Activated CD8-positive, alpha-beta memory T cell treated with anti-CD3 and anti-CD28 coated beads, Interleukin-2, amount 10 ng/mL, durations not matched to agents 7 days and 5 days (primary cell): Measurements from ENCODE around the gene SYCP2L. TPM values are rescaled to one million over a fixed set of nuclear protein-coding genes. Genes with fewer than 3 reads are reported as not detected.
"Not testable (repeated sequence)": the region's sequence is repeated elsewhere in the genome, so short reads cannot be mapped to it uniquely, and the experiment has no call there.

ENCODE experiments used
- ATAC-seq: fragments of 150-1000 bp; cut with Tn5 transposase; one replicate; pipeline ENCODE4 v1.10.0; 2021; ENCODE audit warnings: moderate library complexity
- CTCF ChIA-PET: fragments of 350-600 bp; sonication (Branson Sonifier 250); formaldehyde crosslinking; loops from one replicate; lab custom pipeline; 2021; ENCODE audit warnings: antibody characterized with exemption; lab: Charles Lee
- DNase-seq: peaks from one replicate; pipeline ENCODE4 v3.0.0-alpha.2; 2020
- H3K27ac Mint-ChIP-seq: one replicate; pipeline ENCODE4 v1.8.0; 2021; ENCODE audit warnings: mild to moderate bottlenecking, mixed read lengths
- H3K27me3 Mint-ChIP-seq: one replicate; pipeline ENCODE4 v1.8.0; 2021; ENCODE audit warnings: mixed read lengths
- H3K36me3 Mint-ChIP-seq: one replicate; pipeline ENCODE4 v1.8.0; 2021; ENCODE audit warnings: mild to moderate bottlenecking, mixed read lengths
- H3K4me1 Mint-ChIP-seq: one replicate; pipeline ENCODE4 v1.8.0; 2021; ENCODE audit warnings: mixed read lengths
- H3K4me3 Mint-ChIP-seq: one replicate; pipeline ENCODE4 v1.8.0; 2021; ENCODE audit warnings: mild to moderate bottlenecking, moderate library complexity, mixed read lengths
- H3K9me3 Mint-ChIP-seq: one replicate; pipeline ENCODE4 v1.8.0; 2022; ENCODE audit warnings: low read depth, mixed read lengths
- total RNA-seq, 2 experiments: library from RNA; stranded (reverse); gene quantifications; one replicate each; pipeline ENCODE4 v1.2.3, GENCODE V29; 2021

Gene SYCP2L
- total RNA-seq, 2 experiments from 2014 or later = 0.37 to 0.64 TPM

- DNase-seq = no peak
- no peak overlapping the region for H3K27ac Mint-ChIP-seq
- no peaks in the 10 kb centered on the region for H3K9me3 Mint-ChIP-seq
- H3K4me3 Mint-ChIP-seq = no peak overlapping the region
- H3K36me3 Mint-ChIP-seq = no peaks in the 10 kb centered on the region
- ATAC-seq = no peak
- H3K27me3 Mint-ChIP-seq = no peaks in the 10 kb centered on the region
- CTCF ChIA-PET = no interaction called here
- H3K4me1 Mint-ChIP-seq = no peaks in the 10 kb centered on the region
These were observed 25.8 kb upstream of the SYCP2L start for GRCh38 chr6:10861086-10861485.

- CTCF ChIA-PET = no interaction called here
- DNase-seq (no peak), ATAC-seq (no peak)
- Mint-ChIP-seq H3K27me3 (no peaks in the 10 kb centered on the region), H3K9me3 (no peaks in the 10 kb centered on the region), H3K4me3 (no peak overlapping the region), H3K4me1 (no peaks in the 10 kb centered on the region), H3K27ac (no peak overlapping the region), H3K36me3 (no peaks in the 10 kb centered on the region)
These were observed 24.5 kb upstream of the SYCP2L start for GRCh38 chr6:10862361-10862760.

- DNase-seq, H3K9me3 Mint-ChIP-seq, ATAC-seq, H3K36me3 Mint-ChIP-seq, H3K4me3 Mint-ChIP-seq, H3K27me3 Mint-ChIP-seq, H3K27ac Mint-ChIP-seq, H3K4me1 Mint-ChIP-seq: not testable (repeated sequence)
- CTCF ChIA-PET = interaction anchor here (0.7 kb wide), 1 partner anchor 1880 kb away, joined by 3 read pairs; no protein-coding TSS in a partner anchor
These were observed 23.8 kb upstream of the SYCP2L start for GRCh38 chr6:10863031-10863430.

GRCh38 chr6:10866709-10867108 is 20.1 kb upstream of the SYCP2L start:
- not testable (repeated sequence) for H3K4me1 Mint-ChIP-seq, H3K4me3 Mint-ChIP-seq, DNase-seq, H3K27ac Mint-ChIP-seq, ATAC-seq, H3K36me3 Mint-ChIP-seq, H3K9me3 Mint-ChIP-seq, H3K27me3 Mint-ChIP-seq
- CTCF ChIA-PET = interaction anchor here (1.3 kb wide), 1 partner anchor 9 kb away, joined by 3 read pairs; no protein-coding TSS in a partner anchor

GRCh38 chr6:10867952-10868351 is 18.9 kb upstream of the SYCP2L start:
- Mint-ChIP-seq H3K27me3 (peaks cover 2% of the 10 kb centered on the region), H3K27ac (no peak overlapping the region), H3K36me3 (no peaks in the 10 kb centered on the region), H3K4me3 (no peak overlapping the region), H3K4me1 (no peaks in the 10 kb centered on the region), H3K9me3 (no peaks in the 10 kb centered on the region)
- CTCF ChIA-PET = no interaction called here
- DNase-seq (no peak), ATAC-seq (no peak)

GRCh38 chr6:10873374-10873773 is 13.5 kb upstream of the SYCP2L start:
- DNase-seq (no peak), ATAC-seq (no peak)
- Mint-ChIP-seq H3K4me1 (no peaks in the 10 kb centered on the region), H3K9me3 (no peaks in the 10 kb centered on the region), H3K27ac (no peak overlapping the region), H3K27me3 (peaks cover 13% of the 10 kb centered on the region), H3K36me3 (no peaks in the 10 kb centered on the region), H3K4me3 (no peak overlapping the region)
- CTCF ChIA-PET = interaction anchor here (0.8 kb wide), 1 partner anchor 81 kb away, joined by 3 read pairs; no protein-coding TSS in a partner anchor

- no peaks in the 10 kb centered on the region for H3K9me3 Mint-ChIP-seq
- DNase-seq = no peak
These were observed 12.6 kb upstream of the SYCP2L start for GRCh38 chr6:10874207-10874606.

GRCh38 chr6:10875026-10875425 is 11.8 kb upstream of the SYCP2L start:
- Mint-ChIP-seq H3K4me3 (no peak overlapping the region), H3K36me3 (no peaks in the 10 kb centered on the region), H3K4me1 (no peaks in the 10 kb centered on the region), H3K27me3 (peaks cover 23% of the 10 kb centered on the region), H3K9me3 (no peaks in the 10 kb centered on the region), H3K27ac (no peak overlapping the region)
- CTCF ChIA-PET = no interaction called here
- no peak for ATAC-seq
- no peak for DNase-seq

More at GRCh38 chr6:10874207-10874606, 12.6 kb upstream of the SYCP2L start:
- Mint-ChIP-seq H3K27me3 (peaks cover 18% of the 10 kb centered on the region), H3K36me3 (no peaks in the 10 kb centered on the region), H3K27ac (no peak overlapping the region), H3K4me3 (no peak overlapping the region), H3K4me1 (no peaks in the 10 kb centered on the region)
- CTCF ChIA-PET = no interaction called here
- no peak for ATAC-seq

- H3K4me3 Mint-ChIP-seq = no peak overlapping the region
- ATAC-seq (no peak), DNase-seq (no peak)
- no peaks in the 10 kb centered on the region for H3K9me3 Mint-ChIP-seq
- no peaks in the 10 kb centered on the region for H3K36me3 Mint-ChIP-seq
- no peak overlapping the region for H3K27ac Mint-ChIP-seq
- H3K4me1 Mint-ChIP-seq = peaks cover 3% of the 10 kb centered on the region
- CTCF ChIA-PET = no interaction called here
- peaks cover 43% of the 10 kb centered on the region for H3K27me3 Mint-ChIP-seq
These were observed 9.8 kb upstream of the SYCP2L start for GRCh38 chr6:10877012-10877411.

- Mint-ChIP-seq H3K4me3 (no peak overlapping the region), H3K27me3 (peaks cover 50% of the 10 kb centered on the region), H3K27ac (no peak overlapping the region), H3K4me1 (peaks cover 3% of the 10 kb centered on the region), H3K36me3 (peaks cover 2% of the 10 kb centered on the region), H3K9me3 (no peaks in the 10 kb centered on the region)
- CTCF ChIA-PET = no interaction called here
- ATAC-seq = no peak
- no peak for DNase-seq
These were observed 9.0 kb upstream of the SYCP2L start for GRCh38 chr6:10877871-10878270.

GRCh38 chr6:10880366-10880765 is 6.5 kb upstream of the SYCP2L start:
- Mint-ChIP-seq H3K36me3 (peaks cover 2% of the 10 kb centered on the region), H3K27ac (no peak overlapping the region), H3K4me3 (no peak overlapping the region), H3K9me3 (no peaks in the 10 kb centered on the region), H3K27me3 (peaks cover 59% of the 10 kb centered on the region), H3K4me1 (peaks cover 5% of the 10 kb centered on the region)
- no peak for ATAC-seq
- no peak for DNase-seq
- CTCF ChIA-PET = no interaction called here

GRCh38 chr6:10882253-10882630 is 4.6 kb upstream of the SYCP2L start:
- peaks cover 77% of the 10 kb centered on the region for H3K27me3 Mint-ChIP-seq
- H3K36me3 Mint-ChIP-seq, DNase-seq, H3K27ac Mint-ChIP-seq, H3K4me3 Mint-ChIP-seq, CTCF ChIA-PET, H3K4me1 Mint-ChIP-seq, H3K9me3 Mint-ChIP-seq, ATAC-seq: not testable (repeated sequence)

- Mint-ChIP-seq H3K36me3 (peaks cover 2% of the 10 kb centered on the region), H3K4me1 (peaks cover 10% of the 10 kb centered on the region), H3K27ac (no peak overlapping the region), H3K4me3 (no peak overlapping the region), H3K27me3 (peaks cover 81% of the 10 kb centered on the region), H3K9me3 (peaks cover under 1% of the 10 kb centered on the region)
- CTCF ChIA-PET = no interaction called here
- DNase-seq (no peak), ATAC-seq (no peak)
These were observed 4.1 kb upstream of the SYCP2L start for GRCh38 chr6:10882657-10883171.

- Mint-ChIP-seq H3K4me3 (no peak overlapping the region), H3K4me1 (peaks cover 12% of the 10 kb centered on the region), H3K36me3 (peaks cover 4% of the 10 kb centered on the region), H3K27ac (no peak overlapping the region), H3K27me3 (peaks cover 86% of the 10 kb centered on the region), H3K9me3 (peaks cover 2% of the 10 kb centered on the region)
- ATAC-seq = no peak
- DNase-seq = no peak
- CTCF ChIA-PET = no interaction called here
These were observed 3.3 kb upstream of the SYCP2L start for GRCh38 chr6:10883312-10884244.
